NCI-H187 treated with DMSO at 0.1 percent for 48 hours (cell line): Measurements from ENCODE around the gene UBASH3A.

Source experiments
- DNase-seq: peaks from one replicate; lab custom pipeline; 2025; lab: John Stamatoyannopoulos, UW

Gene UBASH3A

GRCh38 chr21:42430521-42430920 lies 26.8 kb downstream of the UBASH3A start:
- DNase-seq = no peak

GRCh38 chr21:42431196-42431595 lies 27.5 kb downstream of the UBASH3A start:
- no peak for DNase-seq

- DNase-seq = no peak
Observed at GRCh38 chr21:42432695-42433094, 29.0 kb downstream of the UBASH3A start.

GRCh38 chr21:42433946-42434551 lies 30.3 kb downstream of the UBASH3A start:
- no peak for DNase-seq

GRCh38 chr21:42434884-42435283 lies 31.2 kb downstream of the UBASH3A start:
- DNase-seq = no peak

- no peak for DNase-seq
Observed at GRCh38 chr21:42435401-42435800, 31.7 kb downstream of the UBASH3A start.

GRCh38 chr21:42435833-42436232 lies 32.1 kb downstream of the UBASH3A start:
- DNase-seq = no peak

- DNase-seq = no peak
Observed at GRCh38 chr21:42436914-42437313, 33.2 kb downstream of the UBASH3A start.

- no peak for DNase-seq
Observed at GRCh38 chr21:42437786-42438185, 34.1 kb downstream of the UBASH3A start.

GRCh38 chr21:42438316-42439205 lies 34.9 kb downstream of the UBASH3A start:
- no peak for DNase-seq

GRCh38 chr21:42439284-42440186 lies 35.8 kb downstream of the UBASH3A start:
- DNase-seq = no peak

GRCh38 chr21:42440187-42440792 lies 36.6 kb downstream of the UBASH3A start:
- DNase-seq = no peak

GRCh38 chr21:42441963-42442362 lies 38.3 kb downstream of the UBASH3A start:
- no peak for DNase-seq

- no peak for DNase-seq
Observed at GRCh38 chr21:42443181-42443785, 39.6 kb downstream of the UBASH3A start.

GRCh38 chr21:42443876-42444744 lies 40.4 kb downstream of the UBASH3A start:
- no peak for DNase-seq

- no peak for DNase-seq
Observed at GRCh38 chr21:42444745-42445059, 41.0 kb downstream of the UBASH3A start.

GRCh38 chr21:42445311-42445710 lies 41.6 kb downstream of the UBASH3A start:
- DNase-seq = no peak

- no peak for DNase-seq
Observed at GRCh38 chr21:42446531-42446930, 42.8 kb downstream of the UBASH3A start.

GRCh38 chr21:42447182-42447581 lies 43.5 kb downstream of the UBASH3A start:
- DNase-seq = no peak

- DNase-seq = no peak
Observed at GRCh38 chr21:42447732-42448131, 44.0 kb downstream of the UBASH3A start.

GRCh38 chr21:42448686-42449085 lies 45.0 kb downstream of the UBASH3A start:
- no peak for DNase-seq
